Stomach (tissue), 4 donors: ENCODE results near the gene NPBWR2.

Experiments
- EP300 ChIP-seq: sonication (generic); formaldehyde crosslinking; IDR thresholded peaks from one replicate; pipeline ENCODE4 v1.6.1; 2017; ENCODE audit warnings: antibody characterized with exemption
- POLR2AphosphoS5 ChIP-seq, 3 donors: sonication (generic); formaldehyde crosslinking; IDR thresholded peaks; one replicate each; pipeline ENCODE4 v1.6.1; 2016; ENCODE audit warnings: antibody characterized with exemption in 3 of 3
- TF ChIP-seq, protein P1 (sequence below), 7 experiments: fragments of 450-650 bp in 4 of 7; fragments of 200-600 bp in 3 of 7; sonication (generic) in 3 of 7; IDR thresholded peaks; one replicate each; pipeline ENCODE4 v1.5.1; 2016 to 2019; ENCODE audit warnings: antibody characterized with exemption in 7 of 7, control low read depth in 2 of 7, mild to moderate bottlenecking in 1 of 7

DNA sequence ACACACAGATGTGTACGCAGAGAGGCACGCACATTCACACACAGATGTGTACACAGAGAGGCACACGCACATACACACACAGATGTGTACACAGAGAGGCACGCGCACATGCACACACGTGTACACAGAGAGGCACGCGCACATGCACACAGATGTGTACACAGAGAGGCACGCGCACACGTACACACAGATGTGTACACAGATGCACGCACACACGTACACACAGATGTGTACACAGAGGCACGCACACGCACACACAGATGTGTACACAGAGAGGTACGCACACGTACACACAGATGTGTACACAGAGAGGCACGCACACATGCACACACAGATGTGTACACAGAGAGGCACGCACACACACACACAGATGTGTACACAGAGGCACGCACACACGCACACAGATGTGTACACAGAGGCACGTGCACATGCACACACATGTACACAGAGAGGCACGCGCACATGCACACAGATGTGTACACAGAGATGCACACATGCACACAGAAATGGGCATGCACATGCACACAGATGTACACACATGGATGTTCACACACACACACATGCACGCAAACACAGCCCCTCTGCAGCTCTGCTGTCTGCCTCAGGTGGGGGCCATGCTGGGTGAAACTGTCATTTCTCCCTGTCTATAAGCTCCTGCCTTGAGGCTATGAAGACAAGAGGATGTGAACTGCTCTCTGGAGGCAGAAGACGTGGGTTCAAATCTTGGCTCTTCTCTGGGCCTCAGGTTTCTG lies 42.6 kb upstream of the NPBWR2 start:
- TF ChIP-seq, protein P1, sequence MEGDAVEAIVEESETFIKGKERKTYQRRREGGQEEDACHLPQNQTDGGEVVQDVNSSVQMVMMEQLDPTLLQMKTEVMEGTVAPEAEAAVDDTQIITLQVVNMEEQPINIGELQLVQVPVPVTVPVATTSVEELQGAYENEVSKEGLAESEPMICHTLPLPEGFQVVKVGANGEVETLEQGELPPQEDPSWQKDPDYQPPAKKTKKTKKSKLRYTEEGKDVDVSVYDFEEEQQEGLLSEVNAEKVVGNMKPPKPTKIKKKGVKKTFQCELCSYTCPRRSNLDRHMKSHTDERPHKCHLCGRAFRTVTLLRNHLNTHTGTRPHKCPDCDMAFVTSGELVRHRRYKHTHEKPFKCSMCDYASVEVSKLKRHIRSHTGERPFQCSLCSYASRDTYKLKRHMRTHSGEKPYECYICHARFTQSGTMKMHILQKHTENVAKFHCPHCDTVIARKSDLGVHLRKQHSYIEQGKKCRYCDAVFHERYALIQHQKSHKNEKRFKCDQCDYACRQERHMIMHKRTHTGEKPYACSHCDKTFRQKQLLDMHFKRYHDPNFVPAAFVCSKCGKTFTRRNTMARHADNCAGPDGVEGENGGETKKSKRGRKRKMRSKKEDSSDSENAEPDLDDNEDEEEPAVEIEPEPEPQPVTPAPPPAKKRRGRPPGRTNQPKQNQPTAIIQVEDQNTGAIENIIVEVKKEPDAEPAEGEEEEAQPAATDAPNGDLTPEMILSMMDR (IDR thresholded peaks at IDR 0.05) = no peak
- TF ChIP-seq POLR2AphosphoS5 (IDR thresholded peaks at IDR 0.05) (no peak), EP300 (no peak)
